ENCODE measurements around the gene N4BP2L1.
A peak's percentile ranks its signal among the peaks of the same experiment; 100 is the strongest.

The N4BP2L1 gene

GRCh38 chr13:32431361-32431760 lies 3.4 kb upstream of the N4BP2L1 start:
- no peak for DNase-seq

GRCh38 chr13:32430018-32430747 lies 2.3 kb upstream of the N4BP2L1 start:
- no peak for DNase-seq

GRCh38 chr13:32429433-32429909 lies 1.5 kb upstream of the N4BP2L1 start:
- DNase-seq, result no peak

GRCh38 chr13:32428581-32429432 lies 877 bp upstream of the N4BP2L1 start:
- DNase-seq, result no peak

GRCh38 chr13:32426990-32427851 lies 709 bp downstream of the N4BP2L1 start:
- peak; percentile 69 for DNase-seq

- DNase-seq, result peak; percentile 41
These were observed 1.5 kb downstream of the N4BP2L1 start for GRCh38 chr13:32426191-32426989.

- no peak for DNase-seq
These were observed 2.8 kb downstream of the N4BP2L1 start for GRCh38 chr13:32425158-32425557.

GRCh38 chr13:32423592-32423991 lies 4.3 kb downstream of the N4BP2L1 start:
- no peak for DNase-seq

GRCh38 chr13:32419862-32420261 lies 8.1 kb downstream of the N4BP2L1 start:
- DNase-seq, result no peak

- no peak for DNase-seq
These were observed 9.9 kb downstream of the N4BP2L1 start for GRCh38 chr13:32417995-32418394.

- no peak for DNase-seq
These were observed 12.9 kb downstream of the N4BP2L1 start for GRCh38 chr13:32415019-32415418.

GRCh38 chr13:32414580-32414979 lies 13.3 kb downstream of the N4BP2L1 start:
- DNase-seq, result no peak

GRCh38 chr13:32413284-32413683 lies 14.6 kb downstream of the N4BP2L1 start:
- no peak for DNase-seq

GRCh38 chr13:32409561-32410421 lies 18.1 kb downstream of the N4BP2L1 start:
- no peak for DNase-seq

GRCh38 chr13:32409001-32409313 lies 19.0 kb downstream of the N4BP2L1 start:
- no peak for DNase-seq

GRCh38 chr13:32408296-32409000 lies 19.5 kb downstream of the N4BP2L1 start:
- no peak for DNase-seq

GRCh38 chr13:32407854-32408253 lies 20.1 kb downstream of the N4BP2L1 start:
- no peak for DNase-seq

- no peak for DNase-seq
These were observed 24.8 kb downstream of the N4BP2L1 start for GRCh38 chr13:32403108-32403507.

- no peak for DNase-seq
These were observed 36.8 kb downstream of the N4BP2L1 start for GRCh38 chr13:32391101-32391619.

- DNase-seq, result no peak
These were observed 37.4 kb downstream of the N4BP2L1 start for GRCh38 chr13:32390484-32390883.

All from activated naive CD4-positive, alpha-beta T cell treated with anti-CD3 and anti-CD28 coated beads, Interleukin-2, amount 50 U/mL, for 16 hours (primary cell).